Hepatic stellate cell (primary cell): ENCODE results near the gene LAPTM4A.
"Not testable (repeated sequence)": the region's sequence is repeated elsewhere in the genome, so short reads cannot be mapped to it uniquely, and the experiment has no call there.

Experiments
- DNase-seq: peaks from one replicate; pipeline ENCODE4 v3.0.0; 2011; ENCODE audit warnings: low spot score

The LAPTM4A gene

DNA sequence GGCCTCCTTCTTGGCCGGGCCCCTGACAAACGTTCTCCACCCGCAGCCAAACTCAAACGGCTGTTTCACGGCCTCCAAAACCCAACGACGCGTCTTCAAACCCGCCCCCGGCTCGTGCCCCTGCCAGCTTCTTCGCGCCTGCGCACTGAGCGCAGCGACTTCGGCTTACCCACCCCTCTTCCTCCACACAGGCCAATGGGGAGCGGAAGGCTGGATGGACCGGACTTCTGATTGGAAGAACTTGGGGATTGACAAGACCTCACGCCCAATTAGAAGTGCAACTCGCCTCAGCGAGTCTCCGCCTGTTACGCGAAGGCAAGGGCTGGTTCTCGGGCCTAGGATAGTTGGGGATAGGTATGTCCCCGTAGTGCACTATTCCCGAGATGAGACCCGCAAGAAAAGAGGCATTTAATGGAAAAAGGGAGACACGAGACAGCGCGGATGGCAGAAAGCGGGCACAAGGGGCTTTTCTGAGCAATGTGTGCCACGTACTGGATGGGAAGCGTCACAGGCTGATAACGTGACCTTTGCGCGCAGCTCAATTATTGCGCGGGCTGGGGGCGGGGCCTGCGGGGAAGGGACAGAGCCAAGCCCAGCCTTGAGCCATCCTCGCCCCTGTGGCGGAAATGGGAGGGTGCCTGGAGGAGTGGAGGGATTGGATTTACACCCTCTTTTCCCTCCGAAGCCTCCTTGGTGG lies at the start of gene LAPTM4A:
LAPTM4A (minus strand) TSS at position 97 of the 697 bp plus-strand sequence. CDS start 108 bp downstream, outside the sequence.
- peak; percentile 98 for DNase-seq

DNA sequence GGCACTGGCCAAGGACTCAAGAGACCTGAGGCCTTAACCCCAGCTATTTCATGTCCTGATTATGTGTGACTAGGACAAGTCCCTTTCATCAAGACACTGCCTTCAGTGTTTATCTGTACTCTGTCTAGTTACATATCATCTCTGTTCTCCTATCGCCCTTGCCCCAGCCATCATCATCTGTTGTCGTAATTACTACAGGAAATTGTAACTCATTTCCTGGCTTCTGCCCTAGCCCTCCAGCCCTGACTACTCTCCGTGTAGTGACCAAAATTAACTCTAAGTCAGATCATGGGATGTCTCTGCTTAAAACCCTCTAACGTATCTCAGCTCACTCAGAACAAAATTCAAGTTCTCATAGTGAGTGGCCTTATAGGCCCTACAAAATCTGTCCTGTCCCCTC lies 49.3 kb upstream of the LAPTM4A start:
- no peak for DNase-seq

DNA sequence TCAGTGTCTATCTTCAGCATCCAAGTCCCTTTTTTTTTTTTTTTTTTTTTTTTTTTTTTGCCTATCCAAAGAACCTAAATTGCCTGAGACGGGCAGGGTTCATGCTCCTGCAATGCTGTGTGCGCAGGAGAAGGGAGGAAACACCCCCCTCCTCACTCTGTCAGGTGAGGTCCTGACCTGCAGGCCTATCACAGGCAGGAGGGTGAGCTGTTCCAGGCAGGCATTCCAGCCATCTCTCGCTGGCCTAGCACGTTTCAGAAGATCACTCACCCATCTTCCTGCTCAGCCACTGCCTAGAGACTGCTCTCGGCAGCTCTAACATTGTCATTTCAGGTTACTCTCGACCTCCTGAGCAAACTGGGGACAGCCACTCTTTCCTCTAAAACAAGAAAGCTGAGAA lies 48.4 kb upstream of the LAPTM4A start:
- DNase-seq, result no peak

DNA sequence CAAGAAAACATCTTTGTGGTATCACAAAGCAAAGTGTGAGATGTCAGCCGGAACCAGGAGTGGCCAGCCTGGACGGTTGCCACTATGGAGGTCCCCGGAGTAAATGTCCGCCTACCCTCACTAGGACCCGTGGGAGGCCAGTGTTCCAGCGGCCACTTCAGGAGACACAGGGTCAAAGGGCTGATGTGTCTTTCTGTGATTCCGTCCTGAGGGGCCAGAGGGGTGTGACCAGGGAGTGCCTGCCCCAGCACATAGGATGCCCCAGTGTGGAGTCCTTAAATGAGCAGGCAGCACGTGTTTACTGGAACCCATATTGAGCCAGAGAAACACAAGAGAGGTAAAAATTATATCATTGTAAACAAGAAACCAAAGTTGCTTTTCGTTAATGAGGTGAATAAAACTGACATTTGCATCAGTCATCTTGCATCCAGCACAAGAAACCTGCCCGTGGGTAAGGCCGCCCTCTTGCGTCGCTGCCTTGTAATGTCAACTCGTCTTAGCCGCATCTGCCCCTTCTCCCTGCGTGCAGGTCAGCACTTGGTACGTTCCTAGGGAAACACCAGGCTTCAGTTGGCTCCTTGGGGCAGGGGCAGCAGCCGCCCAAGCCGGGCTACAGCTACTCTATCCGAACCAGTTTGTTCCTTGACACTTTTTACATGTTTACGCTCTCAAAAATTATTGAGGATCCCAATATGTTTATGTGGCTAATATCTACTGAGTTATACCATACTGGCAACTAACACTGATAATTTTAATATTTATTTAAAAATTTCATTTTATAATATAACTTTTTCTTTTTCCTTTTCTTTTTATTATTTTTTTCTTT lies 46.7 kb upstream of the LAPTM4A start:
- DNase-seq, result peak; percentile 90

DNA sequence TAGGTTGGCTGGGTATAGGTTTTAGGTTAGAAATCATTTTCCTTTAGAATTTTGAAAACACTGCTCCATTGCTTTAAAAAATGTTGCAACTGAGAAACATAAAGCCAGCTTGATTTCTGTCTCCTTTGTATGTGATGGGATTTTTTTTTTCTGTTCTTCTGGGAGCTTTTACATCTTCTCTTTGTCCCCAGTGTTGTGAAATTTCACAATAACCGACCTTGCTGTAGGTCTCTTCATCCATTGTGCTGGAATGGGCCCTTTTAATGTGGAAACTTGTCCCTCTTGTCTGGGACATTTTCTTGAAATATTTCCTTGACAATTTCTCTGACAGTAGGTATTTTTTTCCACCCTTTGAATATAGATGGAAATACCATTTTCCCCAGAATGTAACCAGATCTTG lies 44.0 kb upstream of the LAPTM4A start:
- DNase-seq, result no peak

DNA sequence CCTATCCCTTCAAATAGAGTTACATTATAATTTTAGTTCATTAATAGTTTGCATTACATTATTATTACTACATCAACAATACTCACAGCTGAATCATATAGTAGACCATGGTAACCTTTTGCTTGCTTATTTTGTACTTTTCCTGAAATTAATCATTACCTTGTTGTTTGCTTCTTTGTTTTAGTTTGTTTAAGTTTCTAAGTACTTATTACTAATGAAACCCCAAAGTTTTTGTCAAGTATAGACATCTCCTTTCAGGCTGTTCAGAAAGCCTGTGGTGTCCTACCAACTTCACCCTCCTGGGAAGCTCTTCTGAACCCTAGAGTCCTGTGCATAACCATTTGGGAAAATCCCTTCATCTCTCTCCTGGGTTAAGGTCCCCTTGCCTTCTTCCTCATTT lies 43.5 kb upstream of the LAPTM4A start:
- no peak for DNase-seq

DNA sequence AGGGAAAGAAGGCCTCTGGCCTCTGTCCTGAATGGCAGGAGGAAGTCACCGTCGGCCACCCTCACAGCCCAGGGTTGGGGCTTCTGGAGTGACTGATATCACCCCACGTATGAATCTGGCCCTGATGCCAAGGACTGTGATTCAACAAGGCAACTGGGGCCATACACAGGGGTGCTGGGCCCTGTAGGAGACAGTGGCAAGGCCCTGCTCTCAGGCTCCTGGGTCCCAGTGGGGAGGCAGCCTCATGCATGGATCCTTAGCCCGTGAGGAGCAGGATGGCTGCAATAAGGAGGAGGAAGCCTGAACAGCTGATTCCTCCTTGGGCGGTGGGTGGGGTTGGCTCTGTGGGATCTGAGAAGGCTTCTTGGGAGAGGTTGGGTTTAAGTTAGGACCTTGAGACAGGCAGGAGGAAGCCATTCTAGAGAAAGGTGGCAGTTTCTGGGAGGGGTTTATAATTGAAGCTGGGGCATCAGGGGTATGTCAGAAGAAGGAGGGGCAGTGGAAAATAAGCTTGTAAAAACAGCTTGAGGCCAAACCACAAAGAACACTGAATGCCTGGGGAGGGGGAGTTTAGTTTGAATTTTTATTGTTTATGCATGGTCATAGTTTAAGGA lies 42.8 kb upstream of the LAPTM4A start:
- no peak for DNase-seq

DNA sequence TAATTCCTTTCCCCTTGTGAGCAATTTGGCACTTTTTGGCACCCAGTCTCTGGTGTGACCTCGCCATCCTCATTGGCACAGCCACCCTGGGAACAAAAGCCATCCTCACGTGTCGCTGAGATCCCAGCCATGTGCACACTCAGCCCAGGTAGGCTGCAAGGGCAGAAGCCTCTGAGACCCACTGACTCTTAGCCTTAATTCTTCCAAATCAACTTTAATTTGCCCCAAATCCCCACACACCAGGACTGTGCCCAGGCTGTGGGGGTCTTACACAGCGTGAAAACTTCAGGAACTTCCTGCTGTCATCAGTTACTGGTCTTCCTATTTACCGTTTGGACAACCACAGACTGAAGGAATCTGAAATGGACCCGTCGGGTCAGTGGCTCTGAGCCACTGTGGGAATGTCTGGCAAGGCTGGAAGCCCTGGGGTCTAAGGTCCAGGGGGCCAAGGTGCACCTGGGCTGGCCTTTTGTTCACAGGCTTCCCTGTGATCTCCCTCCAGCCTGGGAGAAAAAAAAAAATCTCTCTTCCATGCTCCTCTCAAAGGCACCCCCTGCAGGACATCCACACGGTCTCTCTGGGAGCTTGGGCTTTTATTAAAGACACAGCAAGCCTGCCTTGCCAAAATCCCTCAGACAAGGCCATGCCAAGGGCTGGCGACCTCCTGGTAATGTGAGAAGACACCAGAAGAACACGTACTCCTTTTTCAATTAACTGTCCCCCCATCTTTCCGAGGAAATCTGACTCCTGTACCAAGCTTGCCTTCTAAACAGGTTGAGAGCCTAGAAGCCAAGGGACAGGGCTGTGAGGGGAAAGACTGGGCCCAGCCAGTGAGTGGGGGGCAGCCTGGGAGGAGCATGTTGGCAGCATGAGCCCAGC lies 42.1 kb upstream of the LAPTM4A start:
- peak; percentile 88 for DNase-seq

DNA sequence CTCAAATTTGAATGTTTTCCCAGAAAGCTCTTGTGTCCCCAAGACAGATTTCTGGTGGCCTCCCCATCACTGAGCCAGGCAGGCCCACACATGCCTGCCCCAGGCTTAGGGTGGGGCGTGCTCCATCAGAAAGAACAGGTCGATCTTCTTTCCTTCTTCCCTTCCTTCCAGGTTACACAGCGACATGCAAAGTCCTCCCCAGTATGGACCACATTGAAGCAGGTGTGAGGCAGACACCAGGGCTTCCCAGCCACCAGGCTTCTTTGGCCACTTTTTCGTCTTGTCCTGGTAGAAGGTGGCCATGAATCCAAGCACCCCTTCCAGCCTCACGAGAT lies 41.4 kb upstream of the LAPTM4A start:
- DNase-seq, result no peak

DNA sequence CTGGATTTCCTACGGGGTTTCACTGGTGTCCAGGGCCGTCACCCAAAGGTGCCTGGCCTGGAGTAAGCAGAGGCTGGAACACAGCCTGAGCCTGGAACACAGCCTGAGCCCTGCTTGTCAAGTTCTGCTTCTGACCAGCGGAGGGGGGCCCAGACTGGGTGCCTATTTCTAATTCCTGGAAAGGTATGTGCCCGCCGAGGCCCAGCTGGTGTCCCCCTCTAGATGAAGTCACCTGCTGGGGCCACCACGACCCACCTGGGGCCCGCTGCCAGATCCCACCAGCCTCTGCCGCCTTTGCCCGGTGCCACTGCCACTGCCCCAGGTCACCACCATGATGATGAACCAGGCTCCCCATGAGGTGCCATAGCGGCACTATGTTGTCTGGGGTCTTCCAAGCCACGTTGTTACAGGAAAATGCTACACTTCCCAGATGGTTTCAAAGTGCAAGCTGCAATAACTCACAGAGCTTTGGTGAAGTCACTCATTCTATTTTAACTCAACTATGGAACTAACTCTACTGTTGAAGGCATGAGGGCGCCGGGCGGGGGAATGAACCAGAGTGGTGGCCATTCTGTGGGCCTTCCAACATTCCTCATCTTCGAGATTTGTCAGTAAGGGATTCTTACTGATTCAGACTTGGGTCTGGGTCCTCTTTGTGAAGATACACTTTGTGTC lies 40.9 kb upstream of the LAPTM4A start:
- no peak for DNase-seq

DNA sequence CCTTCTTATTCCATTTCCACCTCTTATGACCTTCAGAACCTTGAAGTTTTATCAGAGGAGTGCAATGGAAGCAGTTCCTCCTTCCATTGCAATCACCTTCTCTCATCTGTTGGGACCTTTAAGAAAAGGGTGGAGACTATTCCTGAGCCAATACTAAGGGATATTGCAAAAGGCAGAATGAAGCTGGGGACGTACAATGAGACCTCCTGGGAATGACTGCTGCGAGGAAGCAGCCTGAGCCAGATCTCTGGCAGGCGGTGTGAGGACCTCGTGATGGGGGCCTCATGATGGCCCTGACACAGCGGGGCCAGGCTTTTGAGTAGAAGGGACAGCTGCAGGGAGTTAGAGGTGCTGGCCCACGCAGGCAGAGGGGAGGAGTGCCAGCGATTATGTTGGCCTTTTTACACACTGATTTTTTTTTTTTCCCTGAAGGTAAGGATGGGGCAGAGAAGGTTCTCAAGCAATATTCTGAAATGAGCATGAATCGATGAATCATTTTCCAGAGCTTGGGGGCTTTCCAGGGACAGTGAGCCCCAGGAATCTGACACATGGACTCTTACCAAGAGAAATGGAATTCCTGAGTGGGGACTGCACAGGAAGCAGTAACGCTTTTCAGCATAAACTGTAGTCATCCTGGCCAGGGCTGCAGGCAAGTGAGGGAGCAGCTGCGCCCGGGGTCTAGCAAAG lies 40.0 kb upstream of the LAPTM4A start:
- DNase-seq, result peak; percentile 91

DNA sequence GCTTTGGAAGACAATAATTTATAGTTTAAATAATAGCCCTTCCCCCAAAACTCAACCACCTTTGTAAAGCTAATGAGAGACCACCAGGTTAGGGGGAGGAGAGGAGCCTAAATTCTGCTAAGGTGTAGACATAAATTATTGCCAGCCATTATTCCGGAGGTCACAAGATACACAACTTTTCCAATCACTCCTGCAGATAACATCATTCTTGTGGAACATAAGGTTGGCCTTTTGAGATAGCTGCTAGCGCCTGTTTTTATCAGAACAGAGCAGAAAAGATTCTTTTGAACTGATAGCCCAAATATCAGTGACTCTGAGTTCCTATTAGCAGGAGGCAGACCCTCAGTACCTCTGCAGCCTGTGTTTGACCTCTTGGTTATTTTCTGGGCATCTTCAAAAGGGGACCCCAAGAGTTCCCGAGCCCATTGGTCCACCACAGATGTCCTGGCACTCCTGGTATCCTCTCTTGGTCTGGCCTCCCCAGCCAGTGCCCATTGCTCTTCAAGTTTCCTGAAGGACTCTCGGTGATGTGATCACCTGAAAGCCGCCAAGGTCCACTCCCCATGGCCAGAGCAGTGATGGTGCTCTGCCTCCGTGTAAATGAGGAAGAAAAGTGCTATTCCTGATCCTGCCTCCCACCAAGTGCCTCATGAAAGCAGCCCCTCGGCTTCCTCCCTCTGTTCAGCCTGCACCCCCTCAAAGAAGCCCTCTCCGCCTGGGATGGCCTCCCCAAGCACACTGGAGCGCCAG lies 38.5 kb upstream of the LAPTM4A start:
- no peak for DNase-seq

DNA sequence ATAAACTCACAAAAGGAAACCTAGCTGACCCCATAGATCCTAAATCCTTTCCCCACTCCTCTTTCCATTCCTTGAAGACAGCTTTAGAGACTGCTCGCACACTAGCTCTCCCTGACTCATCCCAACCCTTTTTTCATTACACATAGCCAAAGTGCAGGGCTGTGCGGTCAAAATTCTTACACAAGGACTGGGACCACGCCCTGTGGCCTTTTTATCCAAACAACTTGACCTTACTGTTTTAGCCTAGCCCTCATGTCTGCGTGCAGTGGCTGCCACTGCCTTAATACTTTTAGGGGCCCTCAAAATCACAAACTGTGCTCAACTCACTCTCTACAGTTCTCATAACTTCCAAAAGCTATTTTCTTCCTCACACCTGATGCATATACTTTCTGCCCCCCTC lies 34.5 kb upstream of the LAPTM4A start:
- not testable (repeated sequence) for DNase-seq

DNA sequence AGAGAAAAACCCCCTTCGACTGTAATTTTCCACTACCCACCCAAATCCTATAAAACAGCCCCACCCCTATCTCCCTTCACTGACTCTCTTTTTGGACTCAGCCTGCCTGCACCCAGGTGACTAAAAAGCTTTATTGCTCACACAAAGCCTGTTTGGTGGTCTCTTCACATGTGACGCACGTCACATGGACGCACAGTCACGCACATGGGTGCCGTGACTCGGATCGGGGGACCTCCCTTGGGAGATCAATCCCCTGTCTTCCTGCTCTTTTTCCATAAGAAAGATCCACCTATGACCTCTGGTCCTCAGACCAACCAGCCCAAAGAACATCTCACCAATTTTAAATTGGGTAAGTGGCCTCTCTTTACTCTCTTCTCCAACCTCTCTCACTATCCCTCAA lies 31.4 kb upstream of the LAPTM4A start:
- DNase-seq, result not testable (repeated sequence)

DNA sequence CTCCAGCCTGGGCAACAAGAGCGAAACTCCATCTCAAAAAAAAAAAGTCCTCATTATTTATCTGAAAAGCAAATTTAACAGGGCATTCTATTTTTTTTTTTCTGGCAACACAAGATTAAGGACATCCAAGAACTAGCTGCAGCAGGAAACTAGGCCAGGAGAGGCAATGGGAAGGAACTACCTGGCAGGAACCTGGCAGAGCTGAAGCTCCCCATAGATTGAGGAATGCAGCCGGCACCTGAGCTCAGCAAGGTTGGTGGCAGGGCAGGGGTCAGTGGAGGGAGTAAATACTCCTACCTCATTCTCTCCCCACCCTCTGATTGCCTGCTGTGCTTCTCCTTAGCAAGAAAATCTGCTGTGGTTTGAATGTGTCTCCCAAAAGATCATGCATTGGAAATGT lies 30.4 kb upstream of the LAPTM4A start:
- DNase-seq, result no peak

DNA sequence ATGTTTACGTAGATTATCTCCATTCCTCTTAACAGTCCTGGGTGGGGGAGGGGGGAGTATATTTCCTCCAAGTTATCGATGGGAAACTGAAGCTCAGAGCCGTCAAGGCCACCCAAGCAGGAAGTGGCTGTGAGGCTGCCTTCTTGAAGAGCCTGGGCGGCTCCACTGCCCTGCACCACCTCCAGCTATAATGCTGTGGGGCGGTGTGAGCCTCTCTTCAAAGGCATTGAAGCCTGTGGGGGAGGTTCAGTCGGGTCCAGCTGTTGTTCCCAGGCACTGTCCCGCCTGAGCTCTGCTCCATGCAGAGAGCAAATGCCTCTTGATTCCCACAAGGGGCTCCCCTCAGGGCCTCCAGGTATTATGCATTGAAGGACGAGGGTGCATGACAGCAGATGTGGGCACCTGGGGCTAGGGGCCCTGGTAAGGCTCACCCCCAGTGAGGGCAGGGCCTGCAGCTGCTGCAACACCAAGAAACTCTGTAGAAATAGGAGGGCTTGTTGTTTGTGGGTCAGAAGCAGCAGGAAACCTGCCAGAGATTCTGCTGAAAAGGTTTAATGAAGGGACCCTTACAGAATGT lies 29.5 kb upstream of the LAPTM4A start:
- DNase-seq, result no peak

DNA sequence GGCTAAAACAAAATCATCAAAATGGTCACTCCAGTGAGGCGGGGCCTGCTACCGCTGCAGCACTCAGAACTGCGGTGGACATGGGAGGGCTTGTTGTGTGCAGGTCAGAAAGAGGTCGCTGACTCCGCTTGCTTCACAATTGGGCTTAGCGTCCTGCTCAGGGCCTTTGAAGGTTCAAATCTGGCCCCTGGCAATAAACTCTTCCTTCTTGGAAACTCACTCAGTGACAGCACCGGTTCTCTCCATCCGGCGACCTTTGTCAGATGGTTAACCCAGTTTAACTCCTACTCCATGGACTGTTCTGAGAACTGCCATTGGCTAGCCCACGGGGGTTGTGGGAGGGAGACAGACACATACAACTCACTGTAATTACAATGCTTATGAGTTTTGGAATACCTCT lies 29.0 kb upstream of the LAPTM4A start:
- DNase-seq, result no peak

DNA sequence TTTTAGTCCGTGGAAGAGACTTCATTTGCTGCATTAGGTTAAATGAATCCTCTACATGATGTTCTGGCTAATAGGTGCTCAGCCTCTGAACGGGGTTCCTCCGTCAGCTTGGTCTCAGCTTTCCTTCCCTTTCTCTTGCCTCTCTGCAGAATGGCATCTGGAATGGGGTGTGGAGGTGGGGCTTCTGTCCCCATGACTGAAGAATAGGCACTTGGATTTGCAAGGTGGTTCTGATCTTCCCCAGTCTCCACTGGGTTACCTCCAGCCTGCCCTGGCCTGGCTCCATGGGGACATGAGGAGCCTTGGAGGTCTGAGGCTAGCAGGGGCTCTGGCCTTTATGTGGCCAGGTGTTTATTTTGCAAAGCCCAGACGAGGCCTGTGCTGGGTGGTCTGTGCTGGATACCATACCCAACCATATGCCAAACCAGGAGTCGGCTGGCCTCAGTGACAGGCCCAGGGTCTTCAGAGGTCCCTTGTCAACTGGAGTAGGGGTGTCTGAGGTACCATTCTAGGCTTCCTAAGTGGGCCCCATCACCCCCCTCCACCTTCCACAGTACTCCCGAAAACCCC lies 28.2 kb upstream of the LAPTM4A start:
- no peak for DNase-seq

DNA sequence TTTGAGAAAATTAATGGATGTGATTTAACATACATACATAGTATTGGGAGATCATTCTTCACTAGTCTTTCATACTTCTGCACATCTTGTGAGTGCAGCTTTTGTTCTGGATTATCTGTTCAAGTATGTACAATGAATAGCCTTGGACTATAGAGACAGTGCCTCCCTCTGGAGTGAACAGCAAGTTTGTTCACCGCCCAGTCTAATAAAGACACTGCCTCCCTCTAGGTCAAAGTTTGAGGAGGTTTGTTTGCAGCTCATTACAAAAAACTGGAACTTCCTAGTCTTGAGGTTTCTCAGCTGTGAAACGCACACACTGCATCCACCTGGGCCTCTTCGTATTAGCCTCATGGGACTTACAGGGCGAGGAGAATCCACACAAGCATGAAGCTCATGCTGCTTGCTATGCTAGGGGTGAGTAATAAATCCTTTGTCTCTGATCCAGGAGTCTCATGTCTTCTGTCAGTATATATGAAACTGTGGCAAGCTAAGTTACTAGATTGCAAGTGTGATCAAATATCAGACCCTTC lies 26.0 kb upstream of the LAPTM4A start:
- DNase-seq, result no peak
